Ishikawa (cell line): ENCODE results near the gene HADHA.

ENCODE experiments used
- CEBPB ChIP-seq: IDR thresholded peaks from 2 replicates; pipeline ENCODE4 v1.6.1; 2012
- CREB1 ChIP-seq: IDR thresholded peaks from 2 replicates; pipeline ENCODE4 v1.6.1; 2012; ENCODE audit warnings: low read depth
- EGR1 ChIP-seq: IDR thresholded peaks from 2 replicates; pipeline ENCODE4 v1.6.1; 2012
- EP300 ChIP-seq: IDR thresholded peaks from 2 replicates; pipeline ENCODE4 v1.6.1; 2012; ENCODE audit warnings: borderline replicate concordance
- FOXM1 ChIP-seq: IDR thresholded peaks from 2 replicates; pipeline ENCODE4 v1.6.1; 2012; ENCODE audit warnings: low read depth, borderline replicate concordance
- NFIC ChIP-seq: IDR thresholded peaks from 2 replicates; pipeline ENCODE4 v1.6.1; 2012
- RAD21 ChIP-seq: IDR thresholded peaks from 2 replicates; pipeline ENCODE4 v1.6.1; 2012; ENCODE audit warnings: low read depth
- TAF1 ChIP-seq: IDR thresholded peaks from 2 replicates; pipeline ENCODE4 v1.6.1; 2012; ENCODE audit warnings: low read depth, mild to moderate bottlenecking
- TCF12 ChIP-seq: IDR thresholded peaks from 2 replicates; pipeline ENCODE4 v1.6.1; 2012; ENCODE audit warnings: low read depth
- TEAD4 ChIP-seq: IDR thresholded peaks from 2 replicates; pipeline ENCODE4 v1.6.1; 2012
- YY1 ChIP-seq: IDR thresholded peaks from 2 replicates; pipeline ENCODE4 v1.6.1; 2012; ENCODE audit warnings: low read depth
- ZBTB7A ChIP-seq: IDR thresholded peaks from 2 replicates; pipeline ENCODE4 v1.6.1; 2012; ENCODE audit warnings: low read depth
- TF ChIP-seq, protein P1 (sequence below): IDR thresholded peaks from 2 replicates; pipeline ENCODE4 v1.6.1; 2012
- TF ChIP-seq, protein P2 (sequence below): IDR thresholded peaks from 2 replicates; pipeline ENCODE4 v1.6.1; 2012
- TF ChIP-seq, protein P3 (sequence below): IDR thresholded peaks from 2 replicates; pipeline ENCODE4 v1.6.1; 2012; ENCODE audit warnings: low read depth, mild to moderate bottlenecking

Gene HADHA

DNA sequence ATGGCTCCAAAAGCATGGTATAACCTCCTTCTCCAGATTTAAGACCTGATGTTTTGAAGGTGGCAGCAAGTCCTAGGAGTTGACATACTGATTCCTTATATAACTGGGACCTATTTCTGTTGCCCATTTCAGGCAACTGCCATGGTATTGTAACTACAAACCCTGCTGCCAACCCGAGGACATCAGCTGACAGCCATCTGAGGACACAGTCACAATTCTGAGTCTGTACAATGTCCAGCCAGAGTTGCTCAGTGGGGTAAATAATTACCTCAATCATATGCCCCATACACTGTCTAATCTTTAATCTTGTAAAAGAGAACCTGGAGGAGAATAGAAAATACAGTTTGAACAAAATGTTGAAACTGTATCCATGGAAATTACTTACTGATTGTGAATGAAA, 80.2 kb downstream of the HADHA start:
- TF ChIP-seq TEAD4 (no peak), ZBTB7A (no peak), FOXM1 (no peak), YY1 (no peak), TAF1 (no peak), CEBPB (no peak), NFIC (no peak), EP300 (no peak), EGR1 (no peak), CREB1 (no peak), TCF12 (no peak), RAD21 (no peak)
- TF ChIP-seq, protein P1, sequence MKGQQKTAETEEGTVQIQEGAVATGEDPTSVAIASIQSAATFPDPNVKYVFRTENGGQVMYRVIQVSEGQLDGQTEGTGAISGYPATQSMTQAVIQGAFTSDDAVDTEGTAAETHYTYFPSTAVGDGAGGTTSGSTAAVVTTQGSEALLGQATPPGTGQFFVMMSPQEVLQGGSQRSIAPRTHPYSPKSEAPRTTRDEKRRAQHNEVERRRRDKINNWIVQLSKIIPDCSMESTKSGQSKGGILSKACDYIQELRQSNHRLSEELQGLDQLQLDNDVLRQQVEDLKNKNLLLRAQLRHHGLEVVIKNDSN = no peak
- TF ChIP-seq, protein P2, sequence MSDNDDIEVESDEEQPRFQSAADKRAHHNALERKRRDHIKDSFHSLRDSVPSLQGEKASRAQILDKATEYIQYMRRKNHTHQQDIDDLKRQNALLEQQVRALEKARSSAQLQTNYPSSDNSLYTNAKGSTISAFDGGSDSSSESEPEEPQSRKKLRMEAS = no peak
- TF ChIP-seq, protein P3, sequence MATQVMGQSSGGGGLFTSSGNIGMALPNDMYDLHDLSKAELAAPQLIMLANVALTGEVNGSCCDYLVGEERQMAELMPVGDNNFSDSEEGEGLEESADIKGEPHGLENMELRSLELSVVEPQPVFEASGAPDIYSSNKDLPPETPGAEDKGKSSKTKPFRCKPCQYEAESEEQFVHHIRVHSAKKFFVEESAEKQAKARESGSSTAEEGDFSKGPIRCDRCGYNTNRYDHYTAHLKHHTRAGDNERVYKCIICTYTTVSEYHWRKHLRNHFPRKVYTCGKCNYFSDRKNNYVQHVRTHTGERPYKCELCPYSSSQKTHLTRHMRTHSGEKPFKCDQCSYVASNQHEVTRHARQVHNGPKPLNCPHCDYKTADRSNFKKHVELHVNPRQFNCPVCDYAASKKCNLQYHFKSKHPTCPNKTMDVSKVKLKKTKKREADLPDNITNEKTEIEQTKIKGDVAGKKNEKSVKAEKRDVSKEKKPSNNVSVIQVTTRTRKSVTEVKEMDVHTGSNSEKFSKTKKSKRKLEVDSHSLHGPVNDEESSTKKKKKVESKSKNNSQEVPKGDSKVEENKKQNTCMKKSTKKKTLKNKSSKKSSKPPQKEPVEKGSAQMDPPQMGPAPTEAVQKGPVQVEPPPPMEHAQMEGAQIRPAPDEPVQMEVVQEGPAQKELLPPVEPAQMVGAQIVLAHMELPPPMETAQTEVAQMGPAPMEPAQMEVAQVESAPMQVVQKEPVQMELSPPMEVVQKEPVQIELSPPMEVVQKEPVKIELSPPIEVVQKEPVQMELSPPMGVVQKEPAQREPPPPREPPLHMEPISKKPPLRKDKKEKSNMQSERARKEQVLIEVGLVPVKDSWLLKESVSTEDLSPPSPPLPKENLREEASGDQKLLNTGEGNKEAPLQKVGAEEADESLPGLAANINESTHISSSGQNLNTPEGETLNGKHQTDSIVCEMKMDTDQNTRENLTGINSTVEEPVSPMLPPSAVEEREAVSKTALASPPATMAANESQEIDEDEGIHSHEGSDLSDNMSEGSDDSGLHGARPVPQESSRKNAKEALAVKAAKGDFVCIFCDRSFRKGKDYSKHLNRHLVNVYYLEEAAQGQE = no peak

DNA sequence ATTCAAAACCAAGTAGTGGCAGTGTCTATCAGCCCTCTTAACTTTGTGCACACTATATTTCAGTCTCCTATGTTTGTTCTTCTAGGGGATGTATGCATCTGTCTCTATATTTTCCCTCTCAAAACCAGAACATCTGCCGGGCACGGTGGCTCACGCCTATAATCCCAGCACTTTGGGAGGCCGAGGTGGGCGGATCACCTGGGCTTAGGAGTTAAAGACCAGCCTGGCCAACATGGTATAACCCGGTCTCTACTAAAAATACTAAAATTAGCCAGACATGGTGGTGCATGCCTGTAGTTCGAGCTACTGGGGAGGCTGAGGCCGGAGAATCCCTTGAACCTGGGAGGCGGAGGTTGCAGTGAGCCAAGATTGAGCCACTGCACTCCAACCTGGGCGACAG, 81.5 kb downstream of the HADHA start:
- no peak for TF ChIP-seq NFIC
- no peak for TF ChIP-seq EP300
- TF ChIP-seq TEAD4 = no peak
- TF ChIP-seq, protein P2 = no peak
- TF ChIP-seq TAF1 = no peak

DNA sequence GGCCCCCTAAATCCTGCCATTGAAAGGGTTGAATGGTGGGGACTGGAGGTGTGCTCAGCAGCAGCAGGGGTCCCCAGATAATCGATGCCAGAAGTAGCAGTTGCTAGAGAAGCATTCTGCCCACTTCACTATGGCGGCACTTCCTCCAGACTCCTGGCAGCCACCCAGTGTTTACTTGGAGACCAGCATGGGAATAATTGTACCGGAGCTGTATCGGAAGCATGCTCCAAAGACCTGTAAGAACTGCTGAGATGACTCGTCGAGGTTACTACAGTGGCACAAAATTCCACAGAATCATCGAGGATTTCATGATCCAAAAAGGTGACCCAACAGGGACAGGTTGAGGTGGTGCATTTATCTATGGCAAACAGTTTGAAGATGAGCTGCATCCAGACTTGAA, 82.5 kb downstream of the HADHA start:
- TF ChIP-seq, protein P2 = no peak
- TF ChIP-seq TAF1 (no peak), TEAD4 (no peak), YY1 (no peak), NFIC (no peak), ZBTB7A (no peak), FOXM1 (no peak), TCF12 (no peak), EP300 (no peak), RAD21 (no peak), CREB1 (no peak)
- TF ChIP-seq, protein P1 = no peak
- TF ChIP-seq, protein P3 = no peak

DNA sequence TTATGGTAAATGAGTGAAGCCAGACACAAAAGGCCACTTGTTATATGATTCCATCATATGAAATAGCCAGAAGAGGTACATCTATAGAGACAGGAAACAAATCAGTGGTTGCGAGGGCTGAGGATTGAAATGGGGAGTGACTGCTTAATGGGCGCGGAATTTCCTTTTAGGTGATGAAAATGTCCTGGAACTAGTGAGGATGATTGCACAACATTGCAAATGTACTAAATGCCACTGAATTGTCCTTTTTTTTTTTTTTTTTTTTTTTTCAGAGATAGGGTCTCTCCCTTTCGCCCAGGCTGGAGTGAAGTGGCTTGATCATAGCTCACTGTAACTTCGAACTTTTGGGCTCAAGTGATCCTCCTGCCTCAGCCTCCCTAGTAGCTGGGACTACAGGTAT, 86.9 kb downstream of the HADHA start:
- TF ChIP-seq FOXM1 (no peak), RAD21 (no peak), EGR1 (no peak), YY1 (no peak), NFIC (no peak), TEAD4 (no peak), CREB1 (no peak), EP300 (no peak), TAF1 (no peak), CEBPB (no peak)
- TF ChIP-seq, protein P2 = no peak
- TF ChIP-seq, protein P1 = no peak

DNA sequence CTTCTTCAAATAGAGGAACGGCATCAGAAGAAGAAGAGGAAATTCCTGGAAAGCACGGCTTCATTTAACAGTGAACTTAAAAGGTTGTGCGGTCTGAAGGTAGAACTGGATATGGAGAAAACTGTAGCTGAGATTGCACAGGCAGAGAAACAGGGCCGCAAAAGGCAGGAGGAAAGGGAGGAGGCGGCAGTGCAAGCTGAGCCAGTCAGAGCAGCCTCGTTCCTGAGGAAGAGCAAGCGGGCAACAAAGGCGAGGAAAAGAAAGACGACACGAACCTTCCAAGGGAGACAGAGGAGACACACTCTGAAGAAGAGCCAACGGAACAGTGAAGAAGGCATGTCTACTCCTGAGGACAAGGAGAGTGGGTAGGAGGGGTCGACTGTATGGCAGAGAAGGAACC, 94.2 kb downstream of the HADHA start:
- no peak for TF ChIP-seq YY1
- TF ChIP-seq CREB1 = no peak
- TF ChIP-seq ZBTB7A = no peak
- no peak for TF ChIP-seq TCF12
- TF ChIP-seq EP300 = no peak
- TF ChIP-seq, protein P2 = no peak
- TF ChIP-seq NFIC = no peak
- no peak for TF ChIP-seq CEBPB
- TF ChIP-seq, protein P1 = no peak
- no peak for TF ChIP-seq TEAD4
- TF ChIP-seq EGR1 = no peak
- TF ChIP-seq FOXM1 = no peak
- TF ChIP-seq TAF1 = no peak
- TF ChIP-seq RAD21 = no peak
- TF ChIP-seq, protein P3 = no peak
